Fibroblast of lung (primary cell): Measurements from ENCODE around the gene APOB. TPM values are rescaled to one million over a fixed set of nuclear protein-coding genes. Genes with fewer than 3 reads are reported as not detected.

Experiments
- DNase-seq, 2 donors: peaks; one replicate each; pipeline versions ENCODE4 v3.0.0 to v3.0.0-alpha.2; 2010; ENCODE audit warnings: low read depth in 2 of 2
- H2AFZ ChIP-seq: 2 replicates; pipeline ENCODE4 v1.5.1; 2012; ENCODE audit warnings: low read length, control low read depth, inconsistent platforms
- H3K27ac ChIP-seq: 2 replicates; pipeline ENCODE4 v1.5.1; 2011; ENCODE audit warnings: low read length, control low read depth; ENCODE audit not compliant: insufficient read depth
- H3K27me3 ChIP-seq: 2 replicates; pipeline ENCODE4 v1.5.1; 2011; ENCODE audit warnings: mild to moderate bottlenecking, low read length; ENCODE audit not compliant: control insufficient read depth, insufficient read depth
- H3K36me3 ChIP-seq: 2 replicates; pipeline ENCODE4 v1.5.1; 2011; ENCODE audit warnings: low read length; ENCODE audit not compliant: control insufficient read depth, insufficient read depth
- H3K4me1 ChIP-seq: 2 replicates; pipeline ENCODE4 v1.5.1; 2011; ENCODE audit warnings: low read length; ENCODE audit not compliant: control insufficient read depth, insufficient read depth; ENCODE audit errors: extremely low read depth
- H3K4me2 ChIP-seq: 2 replicates; pipeline ENCODE4 v1.5.1; 2011; ENCODE audit warnings: low read length, control low read depth; ENCODE audit not compliant: insufficient read depth; ENCODE audit errors: extremely low read depth
- H3K4me3 ChIP-seq, 4 experiments: fragments of 200-600 bp in 1 of 4; sonication (generic) in 1 of 4; replicated peaks in 1 of 4; 2 replicates each; pipeline ENCODE4 v1.5.1; 2011 to 2016; ENCODE audit warnings: low read length in 4 of 4, low read depth in 3 of 4, mild to moderate bottlenecking in 3 of 4, control low read depth in 2 of 4, inconsistent platforms in 1 of 4, mixed read lengths in 1 of 4; ENCODE audit not compliant: insufficient read depth in 1 of 4; ENCODE audit errors: control extremely low read depth in 1 of 4
- H3K79me2 ChIP-seq: 2 replicates; pipeline ENCODE4 v1.5.1; 2012; ENCODE audit warnings: mild to moderate bottlenecking, low read length, inconsistent platforms; ENCODE audit not compliant: control insufficient read depth, insufficient read depth
- H3K9ac ChIP-seq: 2 replicates; pipeline ENCODE4 v1.5.1; 2011; ENCODE audit warnings: mild to moderate bottlenecking, low read length, control low read depth; ENCODE audit not compliant: insufficient read depth
- H3K9me3 ChIP-seq: 2 replicates; pipeline ENCODE4 v1.5.1; 2012; ENCODE audit warnings: low read depth, low read length; ENCODE audit not compliant: control insufficient read depth, insufficient read depth
- H4K20me1 ChIP-seq: 2 replicates; pipeline ENCODE4 v1.5.1; 2011; ENCODE audit warnings: low read length; ENCODE audit not compliant: control insufficient read depth, insufficient read depth; ENCODE audit errors: extremely low read depth
- EZH2 ChIP-seq: IDR thresholded peaks from 2 replicates; pipeline ENCODE4 v1.5.1; 2012; ENCODE audit warnings: low read length, control low read depth, mild to moderate bottlenecking; ENCODE audit errors: missing control alignments
- polyA plus RNA-seq, 2 donors: library from polyadenylated mRNA; depleted of rRNA in 1 of 2; stranded (reverse) in 1 of 2; unstranded in 1 of 2; fragments of >200 nt; gene quantifications; 2 replicates each; pipeline ENCODE4 v1.2.1, GENCODE V29; 2011 to 2012; ENCODE audit warnings: missing spikeins in 1 of 2
- total RNA-seq: library from RNA; depleted of rRNA; stranded (reverse); fragments of >200 nt; gene quantifications from 2 replicates; pipeline ENCODE4 v1.2.1, GENCODE V29; 2014
- TF ChIP-seq, protein P1 (sequence below), 2 donors: IDR thresholded peaks in 1 of 2; conservative IDR thresholded peaks in 1 of 2; 1 replicate in 1 of 2; 2 replicates in 1 of 2; pipeline ENCODE4 v1.5.1; 2011 to 2012; ENCODE audit warnings: low read length in 2 of 2, control low read depth in 1 of 2, inconsistent platforms in 1 of 2, low read depth in 1 of 2, mild to moderate bottlenecking in 1 of 2

APOB gene
- total and polyA plus RNA-seq, 2 donors (not counting 1 experiment from before 2014, with no cell fraction given), result under 0.01 TPM; not detected in 1

DNA sequence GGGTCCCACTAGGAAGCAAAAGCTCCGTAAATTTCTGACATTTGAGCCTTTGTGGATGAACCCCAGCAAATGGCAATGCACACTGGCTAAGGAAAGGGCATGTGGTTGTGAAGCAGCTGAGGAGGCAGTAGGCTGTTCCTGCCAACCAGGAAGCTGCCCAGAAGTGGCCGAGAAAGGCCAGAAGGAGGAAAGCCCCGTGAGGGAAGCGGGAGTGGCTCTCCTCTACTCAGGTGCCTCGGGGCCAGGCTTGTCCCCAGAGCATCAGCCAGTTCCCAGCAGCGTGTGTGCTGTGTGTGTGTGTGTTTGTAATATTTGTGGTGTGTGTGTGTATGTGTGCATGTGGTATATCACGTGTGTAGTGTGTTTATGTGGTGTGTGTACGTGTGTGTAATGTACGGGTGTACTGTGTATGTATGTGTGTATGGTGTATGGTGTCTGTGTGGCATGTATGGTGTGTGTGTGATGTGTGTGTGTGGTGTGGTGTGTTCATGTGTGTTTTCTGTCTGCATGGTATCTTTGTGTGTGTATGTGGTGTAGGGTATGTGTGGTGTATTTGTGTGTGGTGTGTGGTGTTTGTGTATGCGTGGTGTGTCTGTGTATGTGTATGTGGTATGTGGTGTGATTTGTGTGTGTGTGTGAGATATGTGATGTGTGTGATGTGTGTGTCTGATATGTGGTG lies 90.6 kb downstream of the APOB start:
- Histone ChIP-seq H3K4me2 (no peak overlapping the region), H3K4me3 (no peak overlapping the region), H3K27me3 (peaks cover 2% of the 10 kb centered on the region), H3K4me1 (no peaks in the 10 kb centered on the region), H3K36me3 (no peaks in the 10 kb centered on the region), H3K9me3 (no peaks in the 10 kb centered on the region), H2AFZ (no peak overlapping the region), H3K79me2 (no peaks in the 10 kb centered on the region), H4K20me1 (no peaks in the 10 kb centered on the region), H3K27ac (no peak overlapping the region), H3K9ac (no peak overlapping the region)
- TF ChIP-seq, protein P1, sequence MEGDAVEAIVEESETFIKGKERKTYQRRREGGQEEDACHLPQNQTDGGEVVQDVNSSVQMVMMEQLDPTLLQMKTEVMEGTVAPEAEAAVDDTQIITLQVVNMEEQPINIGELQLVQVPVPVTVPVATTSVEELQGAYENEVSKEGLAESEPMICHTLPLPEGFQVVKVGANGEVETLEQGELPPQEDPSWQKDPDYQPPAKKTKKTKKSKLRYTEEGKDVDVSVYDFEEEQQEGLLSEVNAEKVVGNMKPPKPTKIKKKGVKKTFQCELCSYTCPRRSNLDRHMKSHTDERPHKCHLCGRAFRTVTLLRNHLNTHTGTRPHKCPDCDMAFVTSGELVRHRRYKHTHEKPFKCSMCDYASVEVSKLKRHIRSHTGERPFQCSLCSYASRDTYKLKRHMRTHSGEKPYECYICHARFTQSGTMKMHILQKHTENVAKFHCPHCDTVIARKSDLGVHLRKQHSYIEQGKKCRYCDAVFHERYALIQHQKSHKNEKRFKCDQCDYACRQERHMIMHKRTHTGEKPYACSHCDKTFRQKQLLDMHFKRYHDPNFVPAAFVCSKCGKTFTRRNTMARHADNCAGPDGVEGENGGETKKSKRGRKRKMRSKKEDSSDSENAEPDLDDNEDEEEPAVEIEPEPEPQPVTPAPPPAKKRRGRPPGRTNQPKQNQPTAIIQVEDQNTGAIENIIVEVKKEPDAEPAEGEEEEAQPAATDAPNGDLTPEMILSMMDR (conservative IDR thresholded peaks at IDR 0.05 in 1 of 2, IDR thresholded peaks at IDR 0.05 in 1 of 2; ENCODE audit: low read depth in 1 of 2, low read length in 2 of 2), result no peak
- TF ChIP-seq EZH2, result no peak
- DNase-seq, result no peak

Other genes with a start within 250 kb of the APOB start
- gene LDAH, start 221.0 kb downstream of the APOB start, total RNA-seq, result 22.1 and 22.8 TPM in 2 replicates
- gene LDAH, start 221.0 kb downstream of the APOB start, polyA plus RNA-seq, result 19.1 and 20.5 TPM in 2 replicates
- not detected in 2 replicates for gene TDRD15, start 79.9 kb upstream of the APOB start, total RNA-seq
- not detected in 2 replicates for gene TDRD15, start 79.9 kb upstream of the APOB start, polyA plus RNA-seq